Measurements from ENCODE around the gene PMPCA.
"Not testable (repeated sequence)": the region's sequence is repeated elsewhere in the genome, so short reads cannot be mapped to it uniquely, and the experiment has no call there.

PMPCA gene

DNA sequence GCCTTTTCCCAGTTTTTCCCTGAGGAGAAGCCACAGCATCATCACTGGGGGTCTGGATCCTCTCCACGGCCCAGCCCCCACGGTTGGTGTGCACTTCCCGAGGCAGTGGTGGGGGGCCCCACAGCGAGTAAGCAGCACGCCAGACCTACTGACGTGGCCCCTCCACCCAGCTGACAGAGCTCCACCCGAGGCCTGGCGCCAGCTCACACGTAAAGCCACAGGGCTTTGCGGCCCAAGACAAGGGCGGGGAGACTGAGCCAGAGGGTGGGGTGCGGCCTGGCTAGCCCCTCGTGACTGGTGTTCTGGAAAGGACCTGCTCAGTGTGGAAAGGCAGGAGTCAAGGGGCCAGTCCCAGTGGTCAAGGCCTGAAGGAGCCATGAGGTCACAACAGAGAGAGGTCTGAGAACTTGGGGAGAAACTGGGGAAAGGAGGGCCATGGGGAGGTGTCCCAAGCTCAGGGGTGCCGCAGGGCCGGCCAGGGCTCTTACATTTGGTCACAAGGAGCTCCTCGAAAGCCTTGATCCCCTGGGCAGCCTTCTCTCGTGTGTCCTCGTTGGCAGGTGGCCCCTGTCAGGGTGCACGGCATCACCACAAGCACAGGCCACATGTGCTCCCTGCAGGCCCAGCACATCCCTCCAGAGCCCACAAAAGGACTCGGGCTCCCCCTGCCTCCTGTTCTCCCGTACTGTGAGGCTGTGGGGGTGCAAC, 16.0 kb upstream of the PMPCA start:
- no peak for DNase-seq (ENCODE audit: low read depth in 2 of 2)

DNA sequence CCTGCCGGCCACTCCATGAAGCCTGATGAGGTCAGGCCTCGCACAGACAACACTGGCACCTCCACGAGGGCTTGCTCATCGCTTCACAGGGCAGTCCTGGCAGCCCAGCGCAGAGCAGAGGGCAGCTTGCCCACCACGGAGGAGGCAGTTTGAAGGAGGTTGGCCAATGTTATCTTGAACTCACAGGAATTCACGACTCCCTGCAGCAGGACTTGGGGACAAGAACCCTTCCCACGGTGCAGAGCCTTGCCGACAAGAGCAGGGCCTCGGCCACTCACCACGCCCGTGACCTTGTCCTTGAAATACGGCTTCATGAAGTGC, 15.5 kb upstream of the PMPCA start:
- no peak for DNase-seq (ENCODE audit: low read depth in 2 of 2)

DNA sequence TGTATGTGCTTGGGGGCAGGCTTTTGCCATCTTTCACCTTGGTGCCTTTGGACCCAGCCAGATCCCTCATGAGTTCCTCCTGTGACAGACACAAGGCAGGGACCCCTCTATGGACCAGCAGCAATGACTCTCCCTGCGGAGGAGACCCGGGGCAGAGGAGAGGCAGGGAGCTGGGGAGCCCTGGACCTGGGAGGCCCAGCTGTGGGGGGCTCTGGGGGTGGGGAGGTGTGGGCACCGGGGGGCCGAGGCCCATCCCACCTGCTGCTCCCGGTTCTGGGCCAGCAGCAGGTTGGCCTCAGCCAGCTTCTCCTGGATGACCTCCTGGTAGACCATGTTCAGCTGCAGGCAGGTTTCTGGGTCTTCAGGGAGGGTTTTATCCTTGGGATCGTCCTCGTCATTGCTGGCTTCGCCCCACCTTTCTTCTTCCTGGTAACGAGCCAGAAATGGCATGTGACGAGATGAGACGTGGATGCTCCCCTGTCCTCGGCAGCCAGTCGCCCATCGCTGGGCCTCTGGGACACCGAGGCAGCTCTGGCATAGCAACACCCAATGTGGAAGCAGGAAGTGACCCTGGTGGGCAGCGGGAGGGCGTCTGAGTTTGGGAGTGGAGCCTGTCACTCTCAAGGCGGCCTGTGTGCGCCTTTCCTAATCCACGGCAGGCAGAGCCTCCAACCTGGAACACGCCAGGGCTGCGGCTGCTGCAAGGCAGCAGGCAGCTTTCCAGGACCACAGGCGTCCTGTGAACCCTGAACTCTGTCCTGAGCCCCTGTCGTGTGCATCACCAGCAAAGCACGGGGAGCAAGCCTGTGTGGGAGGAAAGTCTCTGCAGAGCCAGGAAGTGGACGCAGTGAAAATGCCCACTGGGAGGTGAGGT, 14.9 kb upstream of the PMPCA start:
- no peak for DNase-seq (ENCODE audit: low read depth in 2 of 2)

DNA sequence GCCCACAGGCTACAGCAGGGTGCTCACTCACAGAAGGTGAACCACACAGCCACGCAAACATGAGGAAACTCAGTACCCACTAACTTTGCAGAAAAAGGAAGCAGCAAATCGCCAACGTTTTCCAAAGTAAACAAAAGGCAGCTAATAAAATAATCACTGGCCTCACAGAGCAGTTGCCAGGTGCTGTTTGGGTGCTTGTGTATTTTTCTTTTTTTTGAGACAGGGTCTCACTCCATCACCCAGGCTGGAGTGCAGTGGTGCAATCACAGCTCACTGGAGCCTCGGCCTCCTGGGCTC, 14.3 kb upstream of the PMPCA start:
- DNase-seq (ENCODE audit: low read depth in 2 of 2) = no peak

DNA sequence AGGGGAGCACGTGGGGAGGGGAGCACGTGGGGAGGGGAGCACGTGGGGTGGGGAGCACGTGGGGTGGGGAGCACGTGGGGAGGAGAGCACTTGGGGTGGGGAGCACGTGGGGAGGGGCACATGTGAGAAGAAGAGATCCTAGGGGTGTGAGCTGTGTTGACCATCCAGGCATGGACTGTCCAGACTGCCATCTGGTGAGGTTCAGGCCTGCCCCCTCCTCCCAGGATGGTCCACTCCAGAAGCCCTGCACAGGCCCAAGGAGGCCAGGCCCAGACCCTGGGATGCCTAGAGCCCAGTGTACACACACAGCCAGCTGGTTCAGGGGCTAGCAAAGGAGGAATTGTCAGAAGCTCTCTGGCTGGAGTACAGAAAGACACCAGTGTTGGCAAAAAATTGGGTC, 12.8 kb upstream of the PMPCA start:
- DNase-seq (ENCODE audit: low read depth in 2 of 2) = no peak

DNA sequence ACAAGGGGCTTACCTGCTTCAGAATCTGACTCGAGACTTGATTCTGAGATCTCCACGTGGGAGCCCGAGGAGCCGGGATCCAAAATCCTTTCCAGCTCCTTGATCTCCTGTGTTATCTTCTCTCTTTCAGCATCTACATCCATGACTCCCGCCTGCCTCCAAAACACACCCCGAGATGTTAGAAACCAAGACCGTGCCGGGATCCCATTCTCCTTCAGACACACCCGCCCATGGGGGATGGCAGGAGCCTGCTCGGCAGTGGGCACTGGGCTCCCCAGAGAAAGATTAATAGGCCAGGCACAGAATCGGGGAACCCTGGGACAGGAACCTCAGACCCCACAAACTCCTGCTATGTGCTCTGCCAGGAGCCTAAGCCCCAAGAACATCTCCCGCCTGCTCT, 12.2 kb upstream of the PMPCA start:
- no peak for DNase-seq (ENCODE audit: low read depth in 2 of 2)

DNA sequence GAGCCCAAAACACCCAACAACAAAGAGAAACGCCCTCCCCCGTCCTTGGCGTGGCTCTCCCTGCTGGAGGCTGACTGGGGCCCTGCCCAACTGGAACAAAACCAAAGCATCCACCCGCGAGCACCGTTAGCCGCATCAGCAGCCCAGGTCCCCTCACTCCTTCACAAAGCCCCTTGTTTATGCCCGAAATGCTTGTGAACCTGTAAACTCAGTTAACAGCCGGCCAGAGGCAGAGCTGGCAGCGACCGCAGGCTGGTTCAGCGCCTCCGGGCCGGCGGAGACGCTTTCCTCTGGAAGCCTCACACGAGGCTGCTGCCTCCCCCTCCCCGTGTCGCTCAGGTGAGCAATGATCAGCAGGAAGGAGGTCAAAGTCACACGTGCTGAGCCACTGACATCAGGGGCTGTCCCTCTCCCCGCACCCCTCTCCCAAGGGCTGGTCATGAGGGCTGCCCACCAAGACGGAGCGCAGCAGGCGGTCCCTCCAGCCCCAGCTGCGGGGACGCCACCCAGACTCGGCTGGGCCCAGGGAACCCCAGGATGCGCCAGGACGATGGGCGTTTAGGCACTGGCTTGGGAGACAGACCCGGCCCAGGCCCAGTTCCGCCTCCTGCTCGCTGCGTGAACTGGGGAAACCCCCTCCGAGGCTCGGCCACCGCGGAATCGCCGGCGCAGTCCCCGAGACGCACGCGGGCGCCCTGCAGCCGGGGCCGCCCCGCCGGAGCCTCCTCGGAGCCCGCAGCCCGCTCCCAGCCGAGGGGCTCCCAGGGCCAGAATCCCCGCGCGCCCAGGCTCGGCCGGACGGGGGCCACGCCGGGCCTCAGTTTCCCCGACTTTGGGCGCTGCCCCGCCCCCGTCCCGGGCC, 11.1 kb upstream of the PMPCA start:
- no peak for DNase-seq (ENCODE audit: low read depth in 2 of 2)

DNA sequence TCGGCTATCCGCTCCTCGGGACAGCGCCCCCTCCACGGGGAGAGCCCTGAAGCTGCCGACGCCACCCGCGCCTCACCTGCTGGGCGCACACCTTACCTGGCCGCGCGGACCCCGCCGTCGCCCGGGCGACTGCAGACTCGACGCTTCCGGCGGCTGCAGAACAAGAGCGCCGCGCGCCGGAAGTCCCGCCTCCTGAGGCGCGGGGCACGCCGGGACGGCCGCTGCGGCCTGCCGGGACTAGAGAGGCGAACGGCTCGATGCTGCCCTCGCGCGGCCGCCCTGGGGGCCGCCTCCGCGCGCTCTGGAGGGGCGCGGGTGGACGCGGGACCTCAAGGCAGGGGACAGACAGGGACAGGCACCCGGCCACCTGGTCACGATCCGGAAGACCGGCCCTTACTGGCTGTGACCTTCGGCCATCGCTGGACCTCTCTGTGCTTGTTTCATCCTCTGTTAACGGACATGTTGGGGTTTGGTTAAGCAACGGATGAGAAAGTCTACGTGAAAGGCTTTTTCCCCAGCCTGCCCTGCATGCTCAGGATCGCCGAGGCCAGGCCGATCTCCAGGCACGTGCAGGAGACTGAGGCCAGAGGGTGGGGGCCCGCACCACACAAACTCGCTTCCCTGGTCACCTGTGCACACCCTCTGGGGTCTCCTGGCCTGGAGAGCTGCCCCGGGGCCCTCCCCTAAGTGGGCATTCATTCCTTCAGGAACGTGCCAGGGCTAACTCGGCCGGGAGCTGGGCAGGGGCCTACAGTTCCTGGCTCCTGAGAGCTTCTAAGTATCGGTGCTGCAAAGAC, 10.2 kb upstream of the PMPCA start, which contains the start of gene SNAPC4:
Gene SNAPC4 (minus strand): TSS at position 133 of the 797 bp plus-strand sequence. CDS start 1,742 bp downstream, outside the sequence.
- peak; percentile 68 to 71 for DNase-seq (ENCODE audit: low read depth in 2 of 2)

DNA sequence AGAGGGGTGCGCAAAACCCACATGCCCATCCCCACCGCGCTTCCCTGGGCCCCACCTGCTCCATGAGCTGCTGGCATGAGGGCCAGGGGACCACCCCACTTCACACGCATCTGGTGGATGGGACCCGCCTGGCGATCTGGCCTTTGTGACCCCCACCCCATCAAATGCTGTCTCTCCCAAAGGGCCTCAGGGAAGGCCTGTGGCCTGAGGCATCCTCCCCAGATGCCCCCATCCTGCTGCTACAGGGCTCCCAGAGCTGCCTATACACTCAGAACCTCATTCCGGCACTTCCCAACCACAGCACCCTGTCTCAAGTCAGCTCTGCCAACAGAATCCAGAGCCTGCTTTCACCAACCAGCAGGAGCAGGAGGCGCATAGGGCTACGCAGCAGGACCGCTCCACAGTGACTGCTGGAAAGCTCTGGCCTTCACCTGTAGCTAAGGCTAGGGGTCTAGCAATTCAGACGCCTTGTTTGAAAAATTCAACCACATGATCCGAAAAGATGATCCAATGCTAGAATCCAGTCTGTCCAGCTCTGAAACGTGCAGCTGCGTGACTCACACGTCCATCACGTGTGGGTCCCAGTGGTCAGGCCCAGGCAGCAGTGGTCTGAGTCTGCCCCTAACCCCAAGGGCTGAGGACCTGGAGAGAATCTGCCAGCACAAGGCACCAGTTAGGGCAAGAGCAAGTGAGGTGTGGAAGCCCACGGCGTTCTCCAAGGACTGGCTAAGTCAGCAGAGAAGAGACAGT, 9.1 kb upstream of the PMPCA start:
- no peak for DNase-seq (ENCODE audit: low read depth in 2 of 2)

DNA sequence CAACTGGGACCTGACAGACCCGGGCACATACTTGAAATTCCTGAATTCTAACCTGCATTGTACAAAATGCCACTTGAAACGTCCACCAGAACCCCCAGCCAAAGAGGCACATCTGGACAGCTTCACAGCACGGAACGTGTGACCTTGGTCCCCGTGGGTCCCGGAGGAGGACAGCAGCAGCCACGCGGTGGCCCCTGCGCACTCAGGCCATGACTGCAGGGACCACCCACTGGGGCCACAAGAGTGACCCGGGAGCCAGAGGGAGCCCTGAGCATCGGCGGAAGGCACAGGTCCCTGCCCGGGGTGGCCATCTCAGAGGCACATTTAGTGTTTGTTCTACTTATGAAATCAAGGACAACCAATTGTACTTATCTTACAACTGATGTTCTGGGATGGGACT, 8.4 kb upstream of the PMPCA start:
- no peak for DNase-seq (ENCODE audit: low read depth in 2 of 2)

DNA sequence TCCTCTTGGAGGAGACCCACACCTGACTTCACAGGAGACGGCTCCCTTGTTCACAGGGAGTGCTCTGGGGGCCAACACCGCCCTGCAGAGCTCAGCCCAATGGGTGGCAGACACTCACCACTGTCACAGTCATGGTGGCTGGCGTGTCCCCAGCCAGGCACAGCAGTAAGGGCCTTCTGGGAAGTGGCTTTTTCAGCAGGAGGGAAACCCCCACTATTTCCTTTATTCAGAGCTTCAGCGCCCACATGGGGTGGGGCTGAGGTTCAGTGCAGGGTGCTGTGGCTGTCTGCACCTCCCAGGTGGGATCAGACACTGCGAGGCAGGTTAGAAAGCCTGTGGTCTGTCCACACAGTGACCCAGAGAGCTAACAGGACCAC, 6.9 kb upstream of the PMPCA start:
- DNase-seq (ENCODE audit: low read depth in 2 of 2) = peak; percentile 32 to 48

DNA sequence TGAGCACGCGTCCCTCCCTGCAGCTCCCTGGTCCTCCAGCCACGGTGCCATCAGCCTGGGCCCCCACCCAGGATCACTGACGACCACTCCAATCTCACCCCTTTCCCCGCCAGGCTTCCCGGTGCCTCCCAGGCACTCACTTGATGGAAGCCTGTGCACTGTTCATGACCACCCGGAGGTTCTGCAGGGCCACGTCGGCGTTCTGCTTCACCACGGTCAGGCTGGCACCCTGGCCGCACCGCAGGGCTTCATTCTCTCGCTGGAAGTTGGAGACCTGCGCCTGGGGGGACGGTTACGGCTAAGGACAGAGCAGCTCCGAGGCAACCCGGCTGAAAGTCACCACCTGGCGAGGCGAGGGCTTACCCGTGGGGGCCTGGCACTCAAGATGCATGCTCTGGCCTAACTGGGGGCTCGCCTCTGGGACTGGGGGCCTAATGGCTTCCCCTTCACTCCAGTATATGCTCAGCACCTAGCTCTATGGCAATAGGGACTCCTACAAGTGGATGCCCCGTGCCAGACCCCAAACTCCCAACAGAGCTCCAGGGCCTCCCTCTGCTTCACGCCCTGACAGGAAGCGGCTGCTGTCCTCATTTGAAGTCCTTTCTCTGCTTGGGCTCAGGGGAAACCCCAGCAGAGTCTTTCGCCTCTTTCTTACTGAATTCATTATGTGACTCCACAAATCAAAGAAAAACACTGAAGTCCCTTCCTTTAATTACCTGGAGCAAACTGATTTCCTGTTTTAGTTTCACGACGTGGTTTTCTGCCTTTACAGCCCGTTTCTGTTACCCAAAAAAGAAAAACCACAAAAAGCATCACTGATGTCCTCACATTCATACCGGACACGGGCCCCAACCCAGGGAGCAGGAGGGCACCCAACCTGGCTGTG, 6.3 kb upstream of the PMPCA start:
- no peak for DNase-seq (ENCODE audit: low read depth in 2 of 2)

DNA sequence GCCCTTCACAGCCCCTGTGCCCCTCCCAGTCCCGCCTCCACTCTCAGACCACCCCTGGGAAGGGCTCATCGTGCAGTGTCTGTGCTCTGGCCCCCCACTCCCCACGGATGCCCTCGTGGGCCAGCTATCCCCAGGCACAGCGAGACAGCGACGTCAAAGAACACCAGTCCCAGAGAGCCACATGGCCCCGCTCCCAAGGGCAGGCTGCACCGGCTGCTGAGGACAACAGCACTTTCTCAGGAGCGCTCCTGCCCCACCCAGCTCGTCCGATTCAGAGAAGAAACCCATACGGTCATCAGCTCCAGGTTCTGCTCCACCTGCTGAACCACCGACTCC, 5.7 kb upstream of the PMPCA start:
- no peak for DNase-seq (ENCODE audit: low read depth in 2 of 2)

DNA sequence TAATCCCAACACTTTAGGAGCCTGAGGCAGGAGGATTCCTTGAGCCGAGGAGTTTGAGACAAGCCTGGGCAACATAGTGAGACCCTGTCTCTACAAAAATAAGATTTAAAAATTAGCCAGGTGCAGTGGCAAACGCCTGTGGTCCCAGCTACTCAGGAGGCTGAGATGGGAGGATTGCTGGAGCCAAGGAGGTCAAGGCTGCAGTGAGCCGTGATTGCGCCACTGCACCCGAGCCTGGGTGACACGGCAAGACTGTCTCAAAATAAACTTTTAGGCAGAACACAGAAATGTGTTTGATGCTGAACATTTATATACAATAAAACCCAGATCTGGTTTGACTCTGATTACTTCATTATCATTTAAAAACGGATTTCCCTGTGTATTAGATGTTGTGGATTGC, 5.0 kb upstream of the PMPCA start:
- DNase-seq (ENCODE audit: low read depth in 2 of 2) = no peak

DNA sequence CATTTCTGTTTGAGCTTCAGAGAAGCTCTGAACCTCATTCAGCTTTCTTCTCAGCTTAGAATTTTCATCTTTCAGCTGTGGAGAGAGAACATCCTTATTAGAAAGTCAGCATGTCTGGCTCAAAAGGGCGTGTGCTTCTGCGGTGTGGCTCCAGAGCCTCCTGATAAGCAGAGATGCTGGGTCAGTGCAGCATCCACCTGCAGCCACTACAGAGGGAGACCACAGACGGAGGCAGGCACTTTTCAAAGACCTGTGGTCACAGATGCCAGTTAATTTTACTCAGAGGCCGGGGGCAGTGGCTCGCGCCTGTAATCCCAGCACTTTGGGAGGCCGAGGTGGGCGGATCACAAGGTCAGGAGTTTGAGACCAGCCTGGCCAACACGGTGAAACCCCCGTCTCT, 4.6 kb upstream of the PMPCA start:
- not testable (repeated sequence) for DNase-seq (ENCODE audit: low read depth in 2 of 2)

DNA sequence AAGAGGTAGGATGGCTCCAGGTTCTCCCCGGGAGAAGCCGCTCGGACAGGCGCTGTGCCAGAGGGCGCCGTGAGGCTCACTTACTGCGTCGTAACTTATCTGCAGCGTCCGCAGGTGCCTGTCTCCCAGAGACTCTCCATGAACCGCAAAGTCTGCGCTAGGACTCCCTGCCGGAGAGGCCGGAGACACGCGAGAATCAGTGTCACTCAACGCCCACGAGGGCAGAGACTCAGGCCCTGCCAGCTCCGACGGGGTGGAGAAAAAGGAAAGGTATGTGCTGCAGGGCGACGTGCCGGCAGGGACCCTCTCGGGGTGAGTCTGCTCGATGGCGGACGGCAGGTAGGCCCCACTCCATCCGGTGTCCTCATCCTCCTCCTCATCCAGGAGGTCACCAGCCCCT, 3.4 kb upstream of the PMPCA start:
- DNase-seq (ENCODE audit: low read depth in 2 of 2) = not testable (repeated sequence)

DNA sequence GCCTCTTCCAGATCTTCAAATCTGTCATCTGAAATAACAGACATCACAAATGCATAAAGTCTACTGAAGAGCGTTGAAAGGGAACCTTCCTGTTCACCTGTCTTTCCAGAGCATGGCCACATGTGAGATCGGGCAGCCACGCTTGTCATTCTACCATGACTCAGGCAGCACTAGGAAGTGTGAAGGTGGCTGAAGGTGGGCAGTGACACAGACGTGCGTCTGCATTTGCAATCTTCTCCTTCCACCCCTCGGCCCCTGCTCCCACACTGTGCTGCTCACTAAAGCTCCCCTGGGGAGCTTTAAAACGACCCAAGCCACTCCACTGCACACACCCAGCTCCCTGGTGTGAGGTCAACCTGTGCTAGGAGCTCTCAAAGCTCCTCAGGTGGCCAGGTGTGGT, 2.5 kb upstream of the PMPCA start:
- no peak for DNase-seq (ENCODE audit: low read depth in 2 of 2)

DNA sequence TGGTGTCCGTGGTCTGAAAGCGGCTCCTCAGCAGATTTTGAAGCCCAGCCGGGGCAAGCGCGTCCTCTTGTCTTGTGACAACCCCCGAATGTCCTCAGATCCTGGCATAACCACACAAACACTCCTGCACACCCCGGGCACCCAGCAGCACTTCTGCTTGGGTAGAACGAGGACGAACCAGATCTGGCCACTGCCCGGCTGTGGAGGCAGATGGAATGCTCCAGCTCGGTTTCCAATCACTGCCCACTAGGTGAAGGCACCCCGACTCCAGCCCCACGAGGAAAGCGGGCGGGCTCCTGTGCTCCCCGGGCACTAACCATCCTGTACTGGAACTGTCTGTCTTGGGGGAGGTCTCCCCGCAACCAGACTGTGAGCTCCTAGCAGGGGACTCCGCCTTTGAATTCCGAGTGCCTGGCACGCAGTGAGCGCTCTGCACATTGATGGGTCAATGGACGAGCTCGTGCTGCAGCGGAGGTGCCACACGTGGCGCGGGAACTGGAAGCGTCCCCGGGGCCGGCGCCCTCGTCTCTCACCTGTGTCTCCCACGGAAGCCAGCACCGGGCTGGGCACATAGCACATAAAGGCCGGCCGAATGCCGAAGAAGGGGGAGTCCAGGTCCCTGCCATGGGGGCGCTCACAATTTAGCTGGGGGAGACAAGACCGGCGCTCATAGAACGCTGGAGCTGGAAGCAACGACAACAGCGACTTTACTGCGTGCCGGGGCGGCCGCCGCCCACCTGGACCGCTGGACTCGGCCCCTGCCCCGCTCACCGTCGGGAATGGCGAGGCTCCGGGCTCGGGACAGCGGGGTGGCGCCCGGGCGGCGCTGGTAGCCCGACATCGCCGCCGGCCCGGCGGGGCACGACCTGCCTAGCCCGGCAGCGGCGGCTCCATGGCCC, 652 bp upstream of the PMPCA start:
- no peak for DNase-seq (ENCODE audit: low read depth in 2 of 2)

DNA sequence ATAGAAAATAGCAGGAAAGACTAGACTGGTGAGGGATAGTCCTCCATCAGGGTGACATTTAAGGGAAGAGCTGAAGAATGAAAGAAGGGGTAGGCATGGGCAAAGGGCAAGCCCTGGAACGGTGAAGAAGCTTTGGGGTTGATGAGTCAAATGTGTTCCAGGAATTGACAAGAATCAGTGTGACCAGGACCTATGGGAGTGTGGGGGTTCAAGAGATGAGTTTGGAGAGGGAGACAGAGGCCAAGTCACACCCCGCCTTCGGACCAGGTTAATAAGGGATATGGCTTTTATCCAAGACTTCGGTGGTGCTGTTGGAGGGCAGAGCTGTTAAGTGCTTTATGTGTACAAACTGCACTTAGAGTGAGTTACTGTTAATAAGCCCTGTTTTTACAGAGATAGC, 920 bp downstream of the PMPCA start:
- DNase-seq (ENCODE audit: low read depth in 2 of 2) = no peak

Measured in stimulated activated CD8-positive, alpha-beta memory T cell treated with anti-CD3 and anti-CD28 coated beads, Interleukin-7, amount 100 ng/mL, for 1 hour (primary cell).